ENCODE measurements around the gene FOXR1. TPM values are rescaled to one million over a fixed set of nuclear protein-coding genes. Genes with fewer than 3 reads are reported as not detected.

Gene FOXR1, protein sequence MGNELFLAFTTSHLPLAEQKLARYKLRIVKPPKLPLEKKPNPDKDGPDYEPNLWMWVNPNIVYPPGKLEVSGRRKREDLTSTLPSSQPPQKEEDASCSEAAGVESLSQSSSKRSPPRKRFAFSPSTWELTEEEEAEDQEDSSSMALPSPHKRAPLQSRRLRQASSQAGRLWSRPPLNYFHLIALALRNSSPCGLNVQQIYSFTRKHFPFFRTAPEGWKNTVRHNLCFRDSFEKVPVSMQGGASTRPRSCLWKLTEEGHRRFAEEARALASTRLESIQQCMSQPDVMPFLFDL
- total RNA-seq = not detected
- total RNA-seq = 0 reads per million in 2 donors

- Mint-ChIP-seq H3K27me3 (peaks cover 34% of the 10 kb centered on the region), H3K27ac (no peak within 1 kb of the TSS), H3K36me3 (ENCODE audit: low read depth) (peaks cover 8% of the 10 kb centered on the region), H3K4me1 (peaks cover 3% of the 10 kb centered on the region), H3K4me3 (no peak within 1 kb of the TSS)
- no peak for ATAC-seq
- H3K9me3 ChIP-seq (ENCODE audit: control insufficient read depth, low read length, poor library complexity, severe bottlenecking) = no peaks in the 10 kb centered on the region
- DNase-seq = no peak
Measured at GRCh38 chr11:118971646-118972045, at the start of gene FOXR1. Gene FOXR1, plus strand, starts transcription at chr11:118971761. Its CDS starts 171 bp downstream, at chr11:118971932.

- ATAC-seq = no peak
- no peaks in the 10 kb centered on the region for H3K27me3 Mint-ChIP-seq
- peaks cover 59% of the 10 kb centered on the region for H3K4me1 Mint-ChIP-seq
- H3K4me3 Mint-ChIP-seq = peak overlapping the region; percentile 79
- H3K9me3 ChIP-seq (ENCODE audit: control insufficient read depth, low read length, poor library complexity, severe bottlenecking) = no peaks in the 10 kb centered on the region
- peak overlapping the region; percentile 98 for H3K27ac Mint-ChIP-seq
- no peak for DNase-seq
- H3K36me3 Mint-ChIP-seq (ENCODE audit: low read depth) = peaks cover 11% of the 10 kb centered on the region
Measured at GRCh38 chr11:118921929-118922744, 49.4 kb upstream of the FOXR1 start.

GRCh38 chr11:118922745-118923627, 48.6 kb upstream of the FOXR1 start:
- ATAC-seq = no peak
- H3K9me3 ChIP-seq (ENCODE audit: control insufficient read depth, low read length, poor library complexity, severe bottlenecking) = no peaks in the 10 kb centered on the region
- no peak for DNase-seq
- Mint-ChIP-seq H3K27me3 (no peaks in the 10 kb centered on the region), H3K36me3 (ENCODE audit: low read depth) (peaks cover 11% of the 10 kb centered on the region), H3K27ac (peak overlapping the region; percentile 92), H3K4me3 (peak overlapping the region; percentile 79), H3K4me1 (peaks cover 59% of the 10 kb centered on the region)

DNA sequence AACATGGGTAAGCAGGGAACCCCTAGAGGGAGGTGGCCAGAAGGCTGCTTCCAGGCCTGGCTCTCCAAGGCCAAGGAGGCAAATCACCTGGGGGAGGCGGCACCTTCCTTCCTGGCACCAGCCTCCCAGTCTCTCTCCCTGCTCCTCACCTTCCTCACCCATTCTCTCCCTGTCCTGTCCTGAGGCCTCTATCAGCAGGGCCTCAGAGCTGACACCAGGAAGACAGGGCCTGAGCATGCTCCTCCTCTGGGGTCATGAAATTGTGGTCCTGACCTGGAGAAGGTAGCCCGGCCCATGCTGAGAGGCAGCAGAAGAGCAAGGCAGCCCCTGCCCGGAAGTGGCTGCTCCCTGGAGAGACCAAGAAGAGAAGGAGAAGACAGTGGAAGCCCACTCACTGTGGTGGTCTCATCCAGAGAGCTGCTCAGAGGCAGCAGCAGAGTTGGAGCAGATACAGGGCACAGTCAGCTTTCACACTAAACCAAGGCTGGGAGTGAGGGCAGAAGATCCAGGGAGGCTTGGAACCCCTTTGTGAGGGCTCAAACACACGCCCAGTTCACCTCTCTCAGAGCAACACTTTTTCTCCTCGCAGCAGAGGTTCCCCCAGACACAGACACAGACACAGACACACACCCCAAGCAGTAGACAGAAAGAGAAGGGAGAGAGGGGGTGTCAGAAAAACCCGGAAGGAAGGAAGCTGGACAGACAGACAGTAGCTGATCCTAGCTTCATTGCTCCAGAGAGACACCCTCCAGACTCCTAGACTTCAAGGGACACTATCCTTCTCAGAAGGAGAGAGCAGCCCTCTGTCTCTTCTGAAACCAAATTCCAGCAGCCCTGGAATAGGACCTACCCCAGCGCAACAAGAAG, 47.6 kb upstream of the FOXR1 start:
- Mint-ChIP-seq H3K36me3 (ENCODE audit: low read depth) (peaks cover 11% of the 10 kb centered on the region), H3K4me1 (peaks cover 60% of the 10 kb centered on the region), H3K27me3 (no peaks in the 10 kb centered on the region), H3K4me3 (peak overlapping the region; percentile 79), H3K27ac (peak overlapping the region; percentile 92)
- no peak for ATAC-seq
- DNase-seq = no peak
- H3K9me3 ChIP-seq (ENCODE audit: control insufficient read depth, low read length, poor library complexity, severe bottlenecking) = no peaks in the 10 kb centered on the region

- no peaks in the 10 kb centered on the region for H3K9me3 ChIP-seq (ENCODE audit: control insufficient read depth, low read length, poor library complexity, severe bottlenecking)
- DNase-seq (peak in 1 of 3 donors; percentile 38), ATAC-seq (no peak)
- Mint-ChIP-seq H3K4me1 (peaks cover 52% of the 10 kb centered on the region), H3K4me3 (peak overlapping the region; percentile 79), H3K27ac (peak overlapping the region; percentile 92), H3K27me3 (no peaks in the 10 kb centered on the region), H3K36me3 (ENCODE audit: low read depth) (peaks cover 11% of the 10 kb centered on the region)
Measured at GRCh38 chr11:118924591-118925585, 46.7 kb upstream of the FOXR1 start.

GRCh38 chr11:118927554-118928100, 43.9 kb upstream of the FOXR1 start:
- peaks cover 8% of the 10 kb centered on the region for H3K36me3 Mint-ChIP-seq (ENCODE audit: low read depth)
- DNase-seq = no peak
- peak overlapping the region; percentile 79 for H3K4me3 Mint-ChIP-seq
- H3K27ac Mint-ChIP-seq = peak overlapping the region; percentile 92
- H3K27me3 Mint-ChIP-seq = no peaks in the 10 kb centered on the region
- peaks cover 49% of the 10 kb centered on the region for H3K4me1 Mint-ChIP-seq
- H3K9me3 ChIP-seq (ENCODE audit: control insufficient read depth, low read length, poor library complexity, severe bottlenecking) = no peaks in the 10 kb centered on the region
- no peak for ATAC-seq

DNA sequence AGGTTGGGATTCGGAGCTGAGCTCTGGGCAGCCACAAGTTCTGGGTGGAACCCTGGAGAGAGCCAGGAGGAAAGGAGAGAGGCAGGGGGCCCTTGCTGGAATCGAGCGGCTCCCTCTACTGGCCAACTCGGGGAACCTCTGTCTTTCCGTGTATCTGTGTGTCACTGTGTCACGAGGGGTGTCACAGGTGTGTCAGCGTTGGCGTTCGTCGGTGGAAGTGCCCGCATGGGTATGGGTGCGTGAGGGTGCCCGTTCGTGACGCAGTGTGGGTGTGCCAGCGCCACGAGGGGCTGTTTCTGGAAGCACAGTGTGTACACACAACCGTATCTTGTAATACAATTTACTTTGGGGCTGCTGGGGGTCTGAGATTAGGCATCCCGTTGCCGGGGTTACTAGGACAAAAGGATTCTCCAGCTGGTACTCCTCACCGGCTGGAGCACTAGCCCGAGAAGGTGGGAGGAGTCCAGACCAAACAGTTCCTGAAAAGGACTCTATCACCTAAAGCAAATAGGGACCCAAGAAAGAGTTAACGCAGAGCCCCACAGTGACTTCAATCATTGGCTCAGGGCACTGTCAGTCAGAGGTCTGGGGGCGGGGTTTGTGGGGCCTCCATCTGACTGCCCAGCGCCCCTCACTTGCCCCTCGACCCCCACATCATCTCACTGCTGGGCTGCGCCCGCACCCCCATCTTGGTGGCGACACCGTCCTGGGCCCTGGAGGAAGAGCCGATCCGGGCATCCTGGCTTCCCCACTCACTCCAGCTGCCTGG, 43.3 kb upstream of the FOXR1 start:
- Mint-ChIP-seq H3K27me3 (no peaks in the 10 kb centered on the region), H3K4me1 (peaks cover 44% of the 10 kb centered on the region), H3K4me3 (peak overlapping the region; percentile 79), H3K27ac (peak overlapping the region; percentile 92), H3K36me3 (ENCODE audit: low read depth) (peaks cover 8% of the 10 kb centered on the region)
- DNase-seq (peak; percentile 87 to 96 (median 90)), ATAC-seq (peak; percentile 75)
- no peaks in the 10 kb centered on the region for H3K9me3 ChIP-seq (ENCODE audit: control insufficient read depth, low read length, poor library complexity, severe bottlenecking)

- H3K27me3 Mint-ChIP-seq = no peaks in the 10 kb centered on the region
- peak overlapping the region; percentile 92 for H3K27ac Mint-ChIP-seq
- H3K9me3 ChIP-seq (ENCODE audit: control insufficient read depth, low read length, poor library complexity, severe bottlenecking) = no peaks in the 10 kb centered on the region
- DNase-seq = peak in 2 of 3 donors; percentile 34 to 37
- peak; percentile 4 for ATAC-seq
- peak overlapping the region; percentile 79 for H3K4me3 Mint-ChIP-seq
- peaks cover 5% of the 10 kb centered on the region for H3K36me3 Mint-ChIP-seq (ENCODE audit: low read depth)
- peaks cover 37% of the 10 kb centered on the region for H3K4me1 Mint-ChIP-seq
Measured at GRCh38 chr11:118928870-118929500, 42.6 kb upstream of the FOXR1 start.

- Mint-ChIP-seq H3K36me3 (ENCODE audit: low read depth) (peaks cover 2% of the 10 kb centered on the region), H3K27ac (peak overlapping the region; percentile 92), H3K27me3 (no peaks in the 10 kb centered on the region), H3K4me3 (peak overlapping the region; percentile 79), H3K4me1 (peaks cover 34% of the 10 kb centered on the region)
- ATAC-seq = peak; percentile 16
- peak; percentile 61 to 78 (median 65) for DNase-seq
- no peaks in the 10 kb centered on the region for H3K9me3 ChIP-seq (ENCODE audit: control insufficient read depth, low read length, poor library complexity, severe bottlenecking)
Measured at GRCh38 chr11:118929501-118930093, 42.0 kb upstream of the FOXR1 start.

DNA sequence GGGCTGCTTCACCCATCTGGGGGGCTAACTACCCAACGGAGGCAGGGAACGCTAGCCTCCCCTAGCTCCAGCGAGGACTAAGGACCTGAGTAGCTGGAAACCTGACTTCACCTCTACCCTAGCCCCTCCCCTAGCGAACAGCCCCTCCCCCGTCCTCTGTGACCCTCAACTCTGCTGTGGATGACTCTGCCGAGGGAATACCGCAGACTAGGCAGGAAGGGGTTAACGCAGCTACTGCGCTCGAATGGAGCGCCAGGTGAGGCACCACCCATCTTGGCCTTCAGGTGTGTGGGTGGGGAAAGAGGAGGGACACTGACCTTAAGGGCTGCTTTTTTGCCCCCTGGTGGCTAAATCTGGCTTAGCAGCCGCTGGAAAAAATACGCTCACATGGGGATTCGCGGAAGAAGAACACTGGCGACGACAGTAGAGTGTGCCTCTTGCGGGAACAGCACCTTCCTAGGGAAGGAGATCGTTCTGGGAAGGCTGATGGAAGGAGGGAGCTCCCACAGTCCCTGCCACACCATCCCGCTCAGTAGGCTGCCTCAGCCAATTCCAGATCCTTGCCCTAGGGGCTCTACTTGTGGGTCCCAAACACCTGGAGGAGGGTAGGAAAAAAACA, 41.4 kb upstream of the FOXR1 start:
- peak overlapping the region; percentile 79 for H3K4me3 Mint-ChIP-seq
- peak; percentile 14 for ATAC-seq
- H3K9me3 ChIP-seq (ENCODE audit: control insufficient read depth, low read length, poor library complexity, severe bottlenecking) = no peaks in the 10 kb centered on the region
- peaks cover 34% of the 10 kb centered on the region for H3K4me1 Mint-ChIP-seq
- no peaks in the 10 kb centered on the region for H3K27me3 Mint-ChIP-seq
- DNase-seq = peak; percentile 72 to 82 (median 78)
- H3K36me3 Mint-ChIP-seq (ENCODE audit: low read depth) = peaks cover 2% of the 10 kb centered on the region
- peak overlapping the region; percentile 92 for H3K27ac Mint-ChIP-seq

Measured in T-helper 17 cell (primary cell).